ENCODE results near the gene ATXN1. TPM values are rescaled to one million over a fixed set of nuclear protein-coding genes. Genes with fewer than 3 reads are reported as not detected.

Gene ATXN1
- total RNA-seq, 1 experiment from 2014 or later: 8.1 TPM

GRCh38 chr6:16324606-16325225 lies 436.5 kb downstream of the ATXN1 start (continued):
- TF ChIP-seq ZNF532 (CRISPR knock-in tag; IDR thresholded peaks at IDR 0.05; ENCODE audit: borderline replicate concordance) (no peak), ZNF219 (CRISPR knock-in tag; IDR thresholded peaks at IDR 0.05; ENCODE audit: borderline replicate concordance) (no peak)

DNA sequence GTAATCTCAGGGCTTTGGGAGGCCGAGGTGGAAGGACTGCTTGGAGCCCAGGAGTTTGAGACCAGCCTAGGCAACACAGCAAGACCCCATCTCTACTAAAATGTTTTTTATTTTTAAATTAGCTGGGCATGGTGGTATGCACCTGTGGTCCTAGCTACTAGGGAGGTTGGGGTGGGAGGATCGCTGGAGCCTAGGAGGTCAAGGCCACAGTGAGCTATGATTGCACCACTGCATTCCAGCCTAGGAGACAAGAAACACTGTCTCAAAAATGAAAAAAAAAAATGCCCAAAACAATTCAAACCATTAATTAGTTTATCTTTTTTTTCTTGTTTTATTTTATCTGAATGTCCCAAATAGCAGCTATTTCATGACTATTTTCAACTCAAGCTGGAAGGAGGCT lies 437.1 kb downstream of the ATXN1 start:
- no peak for DNase-seq (ENCODE audit: low spot score)
- peaks cover 6% of the 10 kb centered on the region for H3K36me3 Mint-ChIP-seq
- no peaks in the 10 kb centered on the region for H3K27me3 Mint-ChIP-seq (ENCODE audit: low read depth)
- no peak overlapping the region for H3K27ac Mint-ChIP-seq
- TF ChIP-seq ZNF317 (CRISPR knock-in tag; IDR thresholded peaks at IDR 0.05; ENCODE audit: borderline replicate concordance, low read depth): no peak
- no peak for TF ChIP-seq ZNF232 (CRISPR knock-in tag; IDR thresholded peaks at IDR 0.05)
- no peak for TF ChIP-seq MXD4 (CRISPR knock-in tag; IDR thresholded peaks at IDR 0.05; ENCODE audit: borderline replicate concordance)
- no peak for TF ChIP-seq IRF1 (CRISPR knock-in tag; IDR thresholded peaks at IDR 0.05)
- no peak for ATAC-seq
- H3K4me1 Mint-ChIP-seq: peaks cover 40% of the 10 kb centered on the region
- ChIA-PET CTCF (interaction anchor here (0.9 to 2.1 kb wide), 5 partner anchors 8 to 462 kb away, joined by 3 to 9 read pairs (median 3); no protein-coding TSS in a partner anchor), POLR2A (no interaction called here)
- peaks cover 7% of the 10 kb centered on the region for H3K9me3 Mint-ChIP-seq
- H3K4me3 Mint-ChIP-seq: no peak overlapping the region

GRCh38 chr6:16322666-16323312 lies 438.5 kb downstream of the ATXN1 start:
- DNase-seq (ENCODE audit: low spot score) (no peak), ATAC-seq (peak; percentile 57)
- POLR2A ChIA-PET: no interaction called here
- Mint-ChIP-seq H3K36me3 (peaks cover 6% of the 10 kb centered on the region), H3K27me3 (ENCODE audit: low read depth) (no peaks in the 10 kb centered on the region), H3K4me3 (no peak overlapping the region), H3K9me3 (peaks cover 7% of the 10 kb centered on the region), H3K27ac (peak overlapping the region; percentile 70), H3K4me1 (peaks cover 46% of the 10 kb centered on the region)
- CTCF ChIA-PET: interaction anchor here (1.0 to 2.1 kb wide), 3 partner anchors 9 to 37 kb away, joined by 3 to 9 read pairs (median 5); no protein-coding TSS in a partner anchor
- TF ChIP-seq ZBTB21 (CRISPR knock-in tag; IDR thresholded peaks at IDR 0.05; ENCODE audit: borderline replicate concordance): no peak
- no peak for TF ChIP-seq CREM (CRISPR knock-in tag; IDR thresholded peaks at IDR 0.05)
- no peak for TF ChIP-seq NR3C1 (CRISPR knock-in tag; conservative IDR thresholded peaks at IDR 0.05; ENCODE audit: low read depth)
- no peak for TF ChIP-seq ZMAT4 (CRISPR knock-in tag; IDR thresholded peaks at IDR 0.05)
- TF ChIP-seq, protein P1, sequence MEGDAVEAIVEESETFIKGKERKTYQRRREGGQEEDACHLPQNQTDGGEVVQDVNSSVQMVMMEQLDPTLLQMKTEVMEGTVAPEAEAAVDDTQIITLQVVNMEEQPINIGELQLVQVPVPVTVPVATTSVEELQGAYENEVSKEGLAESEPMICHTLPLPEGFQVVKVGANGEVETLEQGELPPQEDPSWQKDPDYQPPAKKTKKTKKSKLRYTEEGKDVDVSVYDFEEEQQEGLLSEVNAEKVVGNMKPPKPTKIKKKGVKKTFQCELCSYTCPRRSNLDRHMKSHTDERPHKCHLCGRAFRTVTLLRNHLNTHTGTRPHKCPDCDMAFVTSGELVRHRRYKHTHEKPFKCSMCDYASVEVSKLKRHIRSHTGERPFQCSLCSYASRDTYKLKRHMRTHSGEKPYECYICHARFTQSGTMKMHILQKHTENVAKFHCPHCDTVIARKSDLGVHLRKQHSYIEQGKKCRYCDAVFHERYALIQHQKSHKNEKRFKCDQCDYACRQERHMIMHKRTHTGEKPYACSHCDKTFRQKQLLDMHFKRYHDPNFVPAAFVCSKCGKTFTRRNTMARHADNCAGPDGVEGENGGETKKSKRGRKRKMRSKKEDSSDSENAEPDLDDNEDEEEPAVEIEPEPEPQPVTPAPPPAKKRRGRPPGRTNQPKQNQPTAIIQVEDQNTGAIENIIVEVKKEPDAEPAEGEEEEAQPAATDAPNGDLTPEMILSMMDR (IDR thresholded peaks at IDR 0.05): no peak
- no peak for TF ChIP-seq FOXK1 (CRISPR knock-in tag; IDR thresholded peaks at IDR 0.05)
- TF ChIP-seq E2F1 (CRISPR knock-in tag; IDR thresholded peaks at IDR 0.05): no peak
- TF ChIP-seq ZNF263 (CRISPR knock-in tag; IDR thresholded peaks at IDR 0.05; ENCODE audit: low read depth): no peak
- no peak for TF ChIP-seq MYBL2 (CRISPR knock-in tag; IDR thresholded peaks at IDR 0.05)
- no peak for TF ChIP-seq TEAD1 (CRISPR knock-in tag; IDR thresholded peaks at IDR 0.05)
- TF ChIP-seq SOX15 (CRISPR knock-in tag; IDR thresholded peaks at IDR 0.05): no peak
- TF ChIP-seq, protein P2, sequence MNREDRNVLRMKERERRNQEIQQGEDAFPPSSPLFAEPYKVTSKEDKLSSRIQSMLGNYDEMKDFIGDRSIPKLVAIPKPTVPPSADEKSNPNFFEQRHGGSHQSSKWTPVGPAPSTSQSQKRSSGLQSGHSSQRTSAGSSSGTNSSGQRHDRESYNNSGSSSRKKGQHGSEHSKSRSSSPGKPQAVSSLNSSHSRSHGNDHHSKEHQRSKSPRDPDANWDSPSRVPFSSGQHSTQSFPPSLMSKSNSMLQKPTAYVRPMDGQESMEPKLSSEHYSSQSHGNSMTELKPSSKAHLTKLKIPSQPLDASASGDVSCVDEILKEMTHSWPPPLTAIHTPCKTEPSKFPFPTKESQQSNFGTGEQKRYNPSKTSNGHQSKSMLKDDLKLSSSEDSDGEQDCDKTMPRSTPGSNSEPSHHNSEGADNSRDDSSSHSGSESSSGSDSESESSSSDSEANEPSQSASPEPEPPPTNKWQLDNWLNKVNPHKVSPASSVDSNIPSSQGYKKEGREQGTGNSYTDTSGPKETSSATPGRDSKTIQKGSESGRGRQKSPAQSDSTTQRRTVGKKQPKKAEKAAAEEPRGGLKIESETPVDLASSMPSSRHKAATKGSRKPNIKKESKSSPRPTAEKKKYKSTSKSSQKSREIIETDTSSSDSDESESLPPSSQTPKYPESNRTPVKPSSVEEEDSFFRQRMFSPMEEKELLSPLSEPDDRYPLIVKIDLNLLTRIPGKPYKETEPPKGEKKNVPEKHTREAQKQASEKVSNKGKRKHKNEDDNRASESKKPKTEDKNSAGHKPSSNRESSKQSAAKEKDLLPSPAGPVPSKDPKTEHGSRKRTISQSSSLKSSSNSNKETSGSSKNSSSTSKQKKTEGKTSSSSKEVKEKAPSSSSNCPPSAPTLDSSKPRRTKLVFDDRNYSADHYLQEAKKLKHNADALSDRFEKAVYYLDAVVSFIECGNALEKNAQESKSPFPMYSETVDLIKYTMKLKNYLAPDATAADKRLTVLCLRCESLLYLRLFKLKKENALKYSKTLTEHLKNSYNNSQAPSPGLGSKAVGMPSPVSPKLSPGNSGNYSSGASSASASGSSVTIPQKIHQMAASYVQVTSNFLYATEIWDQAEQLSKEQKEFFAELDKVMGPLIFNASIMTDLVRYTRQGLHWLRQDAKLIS (CRISPR knock-in tag; IDR thresholded peaks at IDR 0.05; ENCODE audit: borderline replicate concordance): no peak
- TF ChIP-seq SMAD4 (CRISPR knock-in tag; IDR thresholded peaks at IDR 0.05): no peak

Measured in WTC11 (cell line).